ENCODE data around the gene PISD. TPM values are rescaled to one million over a fixed set of nuclear protein-coding genes. Genes with fewer than 3 reads are reported as not detected.
"Not testable (repeated sequence)": the region's sequence is repeated elsewhere in the genome, so short reads cannot be mapped to it uniquely, and the experiment has no call there.

The PISD gene
- total RNA-seq, 1 donor from 2014 or later: 34.2 TPM

DNA sequence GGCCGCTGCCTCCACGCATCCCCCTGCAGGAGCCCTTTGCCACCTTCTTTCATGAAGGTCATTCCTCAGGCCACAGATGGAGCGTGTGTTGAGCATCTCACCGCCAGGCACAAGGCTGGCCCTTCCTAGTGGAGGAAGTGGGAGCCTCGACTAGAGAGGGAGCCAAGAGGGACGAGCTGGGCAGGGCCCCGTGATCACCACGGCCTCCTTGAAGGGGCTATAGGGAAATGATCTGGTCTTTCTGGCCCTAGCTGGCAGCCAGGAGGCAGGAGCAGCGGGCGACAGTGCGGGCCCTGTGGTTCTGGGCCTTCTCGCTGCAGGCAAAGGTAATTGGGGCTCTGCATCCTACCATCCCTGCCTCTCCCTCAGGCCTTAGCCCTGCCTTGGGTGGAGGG, 49.1 kb downstream of the PISD start:
- DNase-seq (ENCODE audit: low spot score in 2 of 2) (no peak), FAIRE-seq (no peak)

DNA sequence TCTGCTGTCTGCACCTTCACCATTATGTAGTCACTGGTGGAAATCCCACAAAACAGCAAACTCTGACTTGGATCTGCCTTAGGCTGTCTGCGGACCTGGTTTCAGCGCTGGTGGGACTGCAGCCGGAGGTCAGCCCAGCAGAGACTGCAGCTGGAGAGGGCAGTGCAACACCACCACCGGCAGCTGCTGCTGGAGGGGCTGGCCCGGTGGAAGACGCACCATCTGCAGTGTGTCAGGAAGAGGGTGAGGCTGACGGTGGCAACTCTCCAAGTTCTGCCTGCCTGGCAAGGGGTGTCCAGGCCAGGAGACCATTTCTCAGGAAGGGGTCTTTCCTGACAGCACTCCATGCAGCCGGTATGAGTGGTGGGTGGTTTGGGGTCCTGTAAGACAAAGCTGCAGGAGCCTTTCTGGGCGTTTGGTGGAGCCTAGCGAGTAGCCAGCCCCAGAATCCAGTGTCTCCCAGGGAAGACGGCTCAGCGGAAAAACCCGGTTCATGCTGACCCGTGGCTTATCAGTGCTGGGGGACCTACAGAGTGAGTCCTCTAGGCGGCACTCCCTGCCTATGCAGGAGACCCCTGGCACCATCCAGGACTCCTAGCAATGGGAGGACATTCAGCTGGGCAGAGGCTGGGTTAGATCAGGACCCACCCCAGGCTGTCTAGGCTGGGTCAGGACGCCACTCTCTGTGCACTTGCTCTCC, 50.8 kb downstream of the PISD start:
- FAIRE-seq (no peak), DNase-seq (ENCODE audit: low spot score in 2 of 2) (no peak)

DNA sequence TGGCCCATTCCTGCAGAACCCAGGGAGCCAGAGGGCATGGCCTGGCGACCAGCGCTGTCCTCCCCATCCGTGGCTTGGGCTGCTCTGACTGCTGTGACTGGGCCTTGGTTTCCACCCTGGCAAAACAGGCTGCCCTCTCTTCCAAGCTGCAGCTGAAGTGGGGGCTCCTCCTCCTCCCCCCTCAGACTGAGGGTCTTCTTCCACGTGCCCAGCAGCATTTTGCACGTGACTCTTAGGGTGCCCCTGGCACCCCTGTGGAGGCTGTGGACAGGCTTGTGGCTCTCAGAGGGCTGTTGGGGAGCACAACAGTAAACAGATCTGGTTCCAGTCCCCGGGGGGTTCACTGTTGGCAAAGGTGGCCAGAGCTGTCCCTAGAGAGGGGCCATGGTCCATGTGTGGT, 51.4 kb downstream of the PISD start:
- FAIRE-seq: no peak
- DNase-seq (ENCODE audit: low spot score in 2 of 2): no peak

DNA sequence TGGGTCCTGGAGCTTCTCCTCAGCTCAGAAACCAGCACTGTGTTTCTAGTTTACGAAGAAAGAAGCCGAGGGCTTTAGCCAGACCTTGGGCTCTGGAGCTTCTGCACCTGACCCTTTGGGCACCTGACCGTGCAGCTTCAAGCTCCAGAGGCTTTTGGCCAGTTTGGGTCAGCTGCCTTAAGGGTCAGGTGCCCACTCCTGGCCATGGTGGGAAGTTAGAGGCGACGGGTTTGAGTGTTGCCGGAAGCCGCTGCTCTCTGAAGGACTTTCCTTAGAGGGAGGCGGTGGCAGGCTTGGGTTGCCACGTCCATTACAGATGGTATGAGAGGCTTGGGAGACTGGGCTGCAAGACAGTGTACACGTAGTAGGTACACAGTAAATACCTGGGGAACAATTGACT, 52.3 kb downstream of the PISD start:
- DNase-seq (ENCODE audit: low spot score in 2 of 2): no peak
- FAIRE-seq: no peak

DNA sequence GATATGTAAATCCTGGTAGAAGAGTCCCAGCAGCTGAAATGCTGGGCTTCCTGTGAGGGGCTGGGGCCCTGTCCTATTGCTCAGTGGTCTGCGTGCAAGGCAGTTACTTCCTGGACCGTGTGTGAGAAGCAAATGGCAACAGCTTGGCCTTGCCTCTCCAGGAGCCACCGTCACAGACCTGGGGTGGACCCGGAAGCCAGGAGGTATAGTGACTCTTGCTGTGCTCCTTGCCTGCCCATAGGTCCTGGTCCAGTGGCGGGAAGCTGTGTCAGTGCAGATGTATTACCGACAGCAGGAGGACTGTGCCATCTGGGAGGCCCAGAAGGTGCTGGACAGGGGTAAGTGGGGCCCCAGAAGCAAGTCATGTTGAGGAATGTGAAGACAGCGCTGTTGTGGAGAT, 54.3 kb downstream of the PISD start:
- FAIRE-seq (no peak), DNase-seq (ENCODE audit: low spot score in 2 of 2) (no peak)

DNA sequence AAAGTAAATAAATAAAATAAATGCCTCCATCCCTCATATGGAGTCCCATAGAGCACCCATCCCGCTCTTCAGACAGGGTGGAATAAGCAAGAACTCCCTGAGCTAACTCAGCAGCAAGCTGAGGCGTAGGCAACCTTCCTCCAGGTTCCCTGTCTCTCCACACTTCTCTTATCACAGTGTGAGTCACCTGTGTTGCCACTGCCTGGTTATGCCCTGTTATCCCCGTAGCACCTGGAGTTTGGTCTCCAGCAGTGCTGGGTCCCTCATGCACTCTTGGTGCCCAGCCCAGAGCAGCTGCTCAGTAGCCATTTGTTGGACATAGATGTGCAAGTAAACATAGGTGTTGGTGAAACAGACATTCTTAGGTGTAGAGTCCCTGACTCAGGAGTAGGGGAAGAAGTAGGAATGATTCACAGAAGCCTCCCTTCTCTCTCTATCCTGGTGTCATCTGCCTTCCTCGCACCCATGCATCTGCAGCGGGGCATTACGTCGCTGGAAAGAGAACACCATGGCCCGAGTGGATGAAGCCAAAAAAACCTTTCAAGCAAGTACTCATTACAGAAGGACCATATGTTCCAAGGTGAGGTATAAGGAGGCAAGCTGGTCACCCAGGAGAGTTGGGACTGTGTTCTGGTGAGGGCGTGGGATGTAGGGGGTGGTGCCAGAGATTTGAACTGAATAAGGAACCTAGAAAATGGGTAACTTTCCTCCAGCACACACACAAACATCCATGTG, 56.0 kb downstream of the PISD start:
- FAIRE-seq (no peak), DNase-seq (ENCODE audit: low spot score in 2 of 2) (no peak)

DNA sequence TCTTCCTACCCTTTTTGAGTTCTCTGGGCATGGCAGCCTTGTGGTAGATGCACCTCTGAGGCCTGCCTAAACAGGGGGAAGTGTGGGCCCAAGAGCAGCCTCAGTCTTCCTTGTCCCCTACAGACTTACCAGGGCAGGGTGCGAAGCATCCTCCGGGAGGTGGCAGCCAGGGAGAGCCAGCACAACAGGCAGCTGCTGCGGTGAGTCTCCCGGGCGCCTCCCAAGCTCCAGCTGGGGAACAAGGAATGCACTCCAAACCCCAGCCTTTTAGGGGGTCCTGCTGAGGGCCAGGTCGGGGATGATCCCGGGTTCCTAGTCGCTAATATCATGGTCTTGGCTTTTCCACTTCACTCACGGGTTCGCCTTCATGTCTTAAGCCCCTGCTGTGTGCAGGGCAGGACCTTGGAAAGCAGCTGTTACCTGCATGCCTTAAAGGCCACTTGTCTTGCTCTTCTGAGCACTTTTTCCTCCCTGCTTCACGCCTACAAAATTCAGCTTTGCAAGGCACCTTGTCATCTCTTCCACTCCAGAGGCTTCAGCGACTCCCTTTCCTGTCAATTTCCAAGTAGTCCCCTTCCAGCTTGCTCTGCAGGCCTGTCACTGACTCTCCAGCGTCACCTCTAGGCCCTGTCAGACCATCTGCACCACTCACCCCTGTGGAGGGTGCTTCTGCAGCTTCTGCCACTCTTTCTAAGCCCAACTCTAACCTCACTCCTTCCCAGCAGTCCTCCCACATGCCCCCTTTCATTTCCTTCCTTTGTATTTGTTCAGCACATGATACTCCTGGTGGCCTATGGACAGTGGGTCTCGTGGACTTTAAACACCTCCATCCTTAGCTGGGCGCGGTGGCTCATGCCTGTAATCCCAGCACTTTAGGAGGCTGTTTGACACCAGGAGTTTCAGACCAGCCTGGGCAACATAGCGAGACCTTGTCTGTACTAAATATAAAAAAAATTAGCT, 57.0 kb downstream of the PISD start:
- FAIRE-seq (no peak), DNase-seq (ENCODE audit: low spot score in 2 of 2) (no peak)

DNA sequence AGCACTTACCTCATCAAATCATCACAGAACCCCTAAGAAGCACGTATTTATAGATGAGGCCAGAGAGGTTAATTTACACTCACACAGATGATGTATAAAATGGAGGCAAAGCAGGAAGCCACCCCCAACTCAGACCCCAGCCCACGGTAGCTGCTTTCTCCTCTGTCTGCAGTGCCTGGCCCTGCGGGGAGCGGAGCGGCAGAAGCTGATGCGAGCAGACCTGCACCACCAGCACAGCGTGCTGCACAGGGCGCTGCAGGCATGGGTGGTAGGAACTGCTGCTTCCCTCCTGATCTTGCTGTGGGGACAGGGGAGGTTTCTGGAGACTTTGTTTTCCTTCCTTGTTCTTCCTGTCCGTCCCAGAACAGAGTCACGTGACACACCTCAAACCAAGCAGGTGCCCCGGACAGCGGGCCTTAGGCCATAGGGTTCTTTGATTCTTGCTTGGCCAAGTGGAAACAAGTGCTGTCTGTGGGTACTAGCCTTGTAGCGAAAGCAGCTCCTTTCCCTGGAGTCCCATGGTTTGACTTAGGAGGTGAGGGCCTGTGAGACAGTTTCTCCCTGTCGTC, 57.8 kb downstream of the PISD start:
- FAIRE-seq: no peak
- no peak for DNase-seq (ENCODE audit: low spot score in 2 of 2)

DNA sequence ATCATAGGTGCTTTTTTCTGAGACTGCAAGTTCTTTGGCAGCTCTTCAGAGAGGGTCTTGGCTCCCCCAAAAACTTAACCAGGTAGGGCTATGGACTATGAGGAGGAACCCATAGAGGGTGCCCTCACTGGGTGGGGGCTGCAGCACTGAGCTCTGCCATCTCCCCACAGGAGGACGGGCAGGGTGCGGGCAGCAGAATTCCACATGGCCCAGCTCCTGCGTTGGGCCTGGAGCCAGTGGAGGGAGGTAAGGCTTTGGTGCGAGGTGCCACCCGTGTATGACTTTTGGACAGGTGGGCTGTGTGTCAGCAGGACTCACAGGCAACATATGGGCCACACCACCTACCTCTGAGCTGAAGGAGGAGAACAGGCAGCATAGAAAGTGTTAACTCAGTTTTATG, 58.4 kb downstream of the PISD start:
- FAIRE-seq (no peak), DNase-seq (ENCODE audit: low spot score in 2 of 2) (no peak)

DNA sequence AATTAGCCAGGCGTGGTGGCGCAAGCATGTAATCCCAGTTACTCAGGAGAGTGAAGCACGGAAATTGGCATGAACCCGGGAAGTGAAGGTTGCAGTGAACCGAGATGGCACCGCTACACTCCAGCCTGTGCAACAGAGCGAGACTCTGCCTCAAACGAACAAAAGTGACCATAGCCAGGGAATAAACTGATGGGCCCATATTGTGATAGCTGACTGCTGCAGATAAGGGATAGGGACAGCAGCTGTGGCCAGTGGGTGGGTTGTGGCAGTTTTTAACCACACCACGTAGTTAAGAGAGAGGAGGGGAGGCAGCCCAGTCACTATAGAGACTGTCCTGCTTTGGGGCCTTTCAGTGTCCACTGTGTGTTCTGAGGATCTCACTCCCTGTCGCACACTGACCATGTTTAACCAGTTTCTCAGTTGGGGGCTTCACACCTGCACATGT, 58.9 kb downstream of the PISD start:
- FAIRE-seq: no peak

DNA sequence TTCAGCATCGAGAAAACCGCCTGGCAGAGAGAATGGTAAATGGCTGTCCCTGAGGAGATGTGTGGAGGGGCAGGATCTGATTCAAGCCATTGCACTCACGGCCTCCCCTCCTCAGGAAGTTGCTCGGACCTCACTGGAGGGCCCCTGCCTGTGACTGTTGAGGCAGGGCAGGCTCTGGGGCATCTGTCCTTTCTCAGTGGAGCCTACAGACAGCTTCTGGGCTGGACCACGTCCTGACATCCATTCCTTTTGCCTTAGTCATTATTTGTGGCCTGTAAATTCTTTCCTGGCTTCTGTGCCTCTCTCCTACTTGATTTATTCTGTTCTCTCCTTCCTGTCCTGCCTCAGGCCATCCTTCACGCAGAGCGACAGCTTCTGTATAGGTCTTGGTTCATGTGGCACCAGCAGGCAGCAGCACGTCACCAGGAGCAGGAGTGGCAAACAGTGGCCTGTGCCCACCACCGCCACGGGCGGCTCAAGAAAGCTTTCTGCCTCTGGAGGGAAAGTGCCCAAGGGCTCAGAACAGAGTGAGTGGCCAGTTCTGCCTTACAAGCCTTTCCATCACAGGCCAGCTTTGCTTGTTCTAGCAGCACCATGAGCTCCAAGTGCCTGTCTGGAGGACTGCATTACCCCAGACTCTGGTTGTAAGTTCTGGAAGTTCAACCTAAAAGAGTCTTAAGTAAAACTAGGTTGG, 59.6 kb downstream of the PISD start:
- FAIRE-seq (no peak), DNase-seq (ENCODE audit: low spot score in 2 of 2) (no peak)

More for the DNA sequence above, 58.9 kb downstream of the PISD start:
- DNase-seq (ENCODE audit: low spot score in 2 of 2): no peak

DNA sequence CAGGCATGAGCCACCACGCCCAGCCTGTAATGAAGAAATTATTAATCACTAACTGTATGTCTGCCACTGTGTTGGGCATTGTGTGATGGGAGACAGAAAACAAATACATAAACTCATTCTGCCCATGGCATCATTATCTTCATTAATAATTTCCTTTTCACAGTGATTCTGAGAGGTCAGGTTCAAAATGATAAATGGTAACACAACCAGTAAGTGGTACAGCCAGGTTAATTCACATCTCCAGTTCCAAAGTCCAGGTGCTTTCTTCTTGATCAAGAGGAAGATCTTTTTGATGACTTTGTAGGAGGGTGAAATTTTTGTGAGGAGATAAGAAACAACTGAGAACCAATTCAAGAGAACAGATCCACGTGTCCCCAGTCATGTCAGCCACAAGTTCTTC, 66.7 kb downstream of the PISD start:
- DNase-seq (ENCODE audit: low spot score in 2 of 2) (no peak), FAIRE-seq (no peak)

DNA sequence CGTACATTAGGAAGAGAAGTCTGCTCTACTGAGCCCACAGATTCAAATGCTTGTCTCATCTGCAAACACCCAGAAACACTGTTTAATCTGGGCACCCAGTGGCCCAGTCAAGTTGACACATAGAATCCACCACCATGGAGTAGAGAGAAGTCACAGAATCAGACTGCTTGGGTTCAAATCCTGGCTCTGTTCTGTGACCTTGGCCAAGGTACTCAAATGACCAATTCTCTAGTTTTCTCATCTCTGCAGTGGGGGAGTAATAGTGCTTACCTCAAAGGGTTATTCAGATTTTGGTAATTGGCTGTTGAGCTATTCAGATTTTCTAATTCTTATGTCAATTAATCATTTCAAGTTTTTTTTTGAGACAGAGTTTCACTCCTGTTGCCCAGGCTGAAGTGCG, 71.9 kb downstream of the PISD start:
- not testable (repeated sequence) for DNase-seq (ENCODE audit: low spot score in 2 of 2); FAIRE-seq

DNA sequence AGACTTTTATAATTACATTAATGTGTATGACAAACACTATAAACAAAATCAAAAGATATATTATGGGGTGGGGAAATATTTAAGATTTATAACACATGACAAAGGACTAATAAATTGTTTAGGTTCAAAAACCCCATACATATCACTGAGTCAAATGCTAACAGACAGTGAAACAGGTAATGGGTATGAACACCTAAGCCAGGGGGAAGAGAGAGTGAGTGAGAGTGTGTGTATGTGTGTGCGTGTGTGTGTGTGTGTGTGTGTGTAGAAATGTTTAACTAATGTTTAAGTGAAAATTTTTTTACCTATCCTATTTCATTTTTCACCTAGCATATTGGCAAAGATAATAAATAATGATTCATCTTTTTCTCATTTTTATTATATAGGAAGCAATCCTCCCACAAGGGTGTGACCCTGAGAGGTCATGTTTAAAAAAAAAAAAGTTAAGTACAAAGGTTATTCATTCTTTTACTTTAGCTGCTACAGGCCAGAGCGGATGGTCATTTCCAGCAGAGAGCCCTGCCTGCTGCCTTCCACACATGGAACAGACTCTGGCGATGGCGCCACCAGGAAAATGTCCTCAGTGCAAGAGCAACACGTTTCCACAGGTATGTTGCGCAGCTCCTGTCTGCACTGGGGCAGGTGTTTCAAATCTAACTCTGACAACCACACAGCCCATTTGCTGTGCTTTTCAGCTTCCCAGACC, 72.9 kb downstream of the PISD start:
- FAIRE-seq: no peak

DNA sequence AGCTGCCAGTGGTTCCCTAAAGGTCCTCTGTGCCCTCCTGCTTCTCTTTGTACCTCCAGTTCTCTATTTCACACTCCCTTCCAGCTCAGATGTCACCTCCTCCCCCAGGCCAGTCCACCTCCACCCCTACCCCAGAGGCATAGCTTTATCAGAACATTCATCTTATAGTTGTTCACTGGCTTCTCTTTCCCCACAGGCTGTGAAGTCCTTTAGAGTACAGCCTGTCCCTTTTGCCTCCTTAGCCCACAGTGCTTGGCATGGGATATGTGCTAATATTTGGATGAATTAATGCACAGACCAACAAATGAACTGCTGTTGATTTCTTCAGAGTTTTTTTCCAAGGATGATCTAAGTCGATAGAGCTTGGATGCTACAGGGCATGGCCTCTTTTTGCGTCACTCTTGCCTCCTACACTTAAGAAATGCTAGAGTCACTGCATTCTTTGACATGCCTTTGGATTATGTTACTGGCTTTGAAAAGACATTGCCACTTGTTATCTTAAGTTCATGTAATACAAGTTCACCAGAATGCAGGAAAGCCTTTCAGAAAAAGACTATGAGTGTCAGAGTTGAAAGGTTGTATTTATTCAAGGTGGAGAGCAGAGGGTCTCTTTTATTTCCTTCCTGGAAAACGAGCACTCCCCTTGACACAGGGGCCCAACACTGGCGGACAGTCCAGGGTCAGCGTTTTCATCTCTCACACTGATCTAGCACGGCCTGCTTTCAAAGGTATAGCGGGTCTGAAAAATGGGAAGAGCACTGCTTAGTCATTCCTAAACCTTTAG, 75.7 kb downstream of the PISD start:
- FAIRE-seq: no peak
- DNase-seq (ENCODE audit: low spot score in 2 of 2): no peak

More for the DNA sequence above, 72.9 kb downstream of the PISD start:
- DNase-seq (ENCODE audit: low spot score in 2 of 2): no peak

DNA sequence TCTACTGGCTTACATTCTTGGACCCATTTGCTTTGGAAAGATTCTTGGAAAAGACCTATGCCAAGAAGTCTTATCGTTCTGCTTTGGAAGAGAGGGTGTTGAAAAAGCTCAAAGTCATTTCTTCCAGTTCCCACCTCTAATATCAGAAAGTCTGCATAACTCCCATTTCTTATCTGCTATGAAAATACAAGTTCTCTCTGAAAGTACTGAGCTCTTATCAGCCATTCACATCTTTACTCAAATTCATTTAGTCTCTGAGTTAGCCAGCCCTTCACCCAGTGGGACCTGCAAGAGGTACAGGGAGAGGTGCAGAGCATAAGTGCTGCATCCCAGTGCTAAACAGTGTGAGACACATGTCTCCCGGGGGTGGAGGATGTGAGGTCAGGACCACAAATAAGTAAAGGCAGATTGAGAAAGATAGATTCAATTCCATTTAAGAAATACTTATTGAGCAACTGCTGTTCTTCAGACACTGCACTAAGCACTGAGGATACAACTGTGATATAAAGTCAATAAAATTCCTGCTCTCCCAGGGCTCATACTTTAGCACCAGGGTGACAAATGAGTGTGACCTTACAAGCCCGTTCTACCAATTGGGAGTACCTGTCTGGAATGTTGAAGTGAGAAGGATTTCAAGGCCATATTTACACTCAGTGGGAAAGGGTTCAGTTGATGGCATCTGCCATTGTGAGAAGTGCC, 76.7 kb downstream of the PISD start:
- FAIRE-seq (no peak), DNase-seq (ENCODE audit: low spot score in 2 of 2) (no peak)

DNA sequence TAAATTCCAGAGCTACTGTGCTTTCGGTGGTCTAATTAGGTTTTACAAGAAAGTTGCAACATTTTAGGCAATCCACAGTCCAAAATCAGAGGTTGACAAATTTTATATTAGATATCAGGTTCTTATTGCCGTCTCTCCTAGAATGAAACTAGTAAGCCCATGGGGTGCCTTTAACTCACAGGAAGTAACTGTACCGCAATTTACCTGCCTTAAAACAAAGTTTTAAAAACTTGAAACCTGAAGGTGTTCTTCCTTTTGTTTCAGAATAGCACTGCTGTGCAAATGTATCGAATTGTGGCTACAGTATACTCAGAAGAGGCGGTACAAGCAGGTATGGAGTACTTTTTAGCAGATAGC, 77.2 kb downstream of the PISD start:
- no peak for FAIRE-seq
- no peak for DNase-seq (ENCODE audit: low spot score in 2 of 2)

DNA sequence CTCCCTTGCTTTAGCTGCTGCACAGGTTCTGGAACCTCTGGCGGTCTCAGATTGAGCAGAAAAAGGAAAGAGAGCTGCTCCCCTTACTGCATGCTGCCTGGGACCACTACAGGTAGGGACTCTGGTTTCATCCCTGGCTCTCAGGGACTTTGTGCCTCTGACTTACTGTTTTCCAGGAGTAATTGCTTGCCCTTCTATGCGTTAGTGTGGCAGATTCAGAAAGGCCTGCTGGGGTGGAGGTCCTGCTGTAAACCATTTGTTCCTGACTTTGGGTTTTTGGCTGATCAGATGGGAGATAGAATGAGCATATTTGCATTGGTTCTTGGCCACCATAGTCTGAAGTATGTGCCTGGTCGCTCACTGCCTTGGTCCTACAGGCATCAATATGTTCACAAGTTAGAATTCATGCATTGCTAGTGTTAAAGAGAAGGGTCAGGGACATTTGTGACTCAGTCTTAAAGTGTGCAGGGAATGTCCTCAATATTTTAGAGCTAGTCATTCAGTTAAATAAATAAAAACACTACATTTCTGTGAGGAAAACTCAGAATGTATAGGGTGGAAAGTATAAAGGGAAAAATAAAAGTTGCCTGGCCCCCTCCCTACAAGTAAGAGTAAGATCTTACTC, 78.0 kb downstream of the PISD start:
- FAIRE-seq (no peak), DNase-seq (ENCODE audit: low spot score in 2 of 2) (no peak)
